MM.1S (cell line): Measurements from ENCODE around the gene ZNF638.

Experiments
- CTCF ChIP-seq: fragments of 300-600 bp; sonication (generic); IDR thresholded peaks from 2 replicates; pipeline ENCODE4 v1.5.1; 2016; ENCODE audit warnings: antibody characterized with exemption, low read length, mixed read lengths
- EZH2 ChIP-seq: fragments of 300-600 bp; sonication (generic); optimal IDR thresholded peaks from 2 replicates; pipeline ENCODE3; 2017; ENCODE audit warnings: low read depth, mild to moderate bottlenecking, antibody characterized with exemption, low read length, mixed read lengths

- TF ChIP-seq CTCF (no peak), EZH2 (no peak)
Measured at GRCh38 chr2:71449343-71449742, 117.8 kb downstream of the ZNF638 start.
